Effector memory CD4-positive, alpha-beta T cell (primary cell): Measurements from ENCODE around the gene NRXN2.

Experiments used
- DNase-seq, 3 donors: peaks; one replicate each; pipeline ENCODE4 v3.0.0-alpha.2; 2020
- H3K27ac ChIP-seq: 2 replicates; pipeline ENCODE4 v1.7.0; 2013; ENCODE audit warnings: mild to moderate bottlenecking, low read length, moderate library complexity; ENCODE audit not compliant: insufficient read depth, poor library complexity, severe bottlenecking
- H3K27me3 ChIP-seq: replicated peaks from 2 replicates; pipeline ENCODE4 v1.7.0; 2013; ENCODE audit warnings: mild to moderate bottlenecking, low read length; ENCODE audit not compliant: insufficient read depth, control insufficient read depth, poor library complexity, severe bottlenecking
- H3K36me3 ChIP-seq: 2 replicates; pipeline ENCODE4 v1.7.0; 2013; ENCODE audit warnings: mild to moderate bottlenecking, low read length, moderate library complexity; ENCODE audit not compliant: control insufficient read depth, insufficient read depth
- H3K4me1 ChIP-seq: 2 replicates; pipeline ENCODE4 v1.7.0; 2013; ENCODE audit warnings: low read length, mild to moderate bottlenecking; ENCODE audit not compliant: control insufficient read depth, insufficient read depth, poor library complexity, severe bottlenecking
- H3K4me3 ChIP-seq: 2 replicates; pipeline ENCODE4 v1.7.0; 2013; ENCODE audit warnings: low read length, low read depth, mild to moderate bottlenecking; ENCODE audit not compliant: insufficient read depth, poor library complexity, severe bottlenecking
- H3K9me3 ChIP-seq: 2 replicates; pipeline ENCODE4 v1.7.0; 2013; ENCODE audit warnings: mild to moderate bottlenecking, low read length, moderate library complexity; ENCODE audit not compliant: control insufficient read depth

The NRXN2 gene

DNA sequence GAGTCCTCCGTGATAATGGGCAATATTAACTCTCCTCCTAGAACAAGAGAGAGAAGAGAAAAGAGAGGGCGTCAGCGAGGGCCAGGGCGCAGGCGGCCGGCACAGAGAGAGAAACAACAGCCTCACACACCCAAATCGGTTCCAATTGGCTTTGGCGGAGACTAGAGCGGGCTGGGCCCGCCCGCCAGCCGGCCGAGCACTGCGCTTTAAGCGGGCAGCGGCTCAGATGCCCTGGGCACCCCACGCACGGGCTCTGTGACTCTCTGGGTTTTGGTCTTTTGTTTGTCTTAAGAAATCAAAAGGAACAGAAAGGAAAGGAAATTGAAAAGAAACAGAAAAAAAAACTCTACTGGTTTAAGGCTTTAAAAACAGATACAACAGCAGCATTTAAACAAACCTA, 115.0 kb downstream of the NRXN2 start:
- Histone ChIP-seq H3K4me1 (peaks cover 2% of the 10 kb centered on the region), H3K4me3 (no peak overlapping the region), H3K9me3 (no peaks in the 10 kb centered on the region), H3K27me3 (no peaks in the 10 kb centered on the region), H3K27ac (no peak overlapping the region), H3K36me3 (no peaks in the 10 kb centered on the region)
- DNase-seq = no peak

DNA sequence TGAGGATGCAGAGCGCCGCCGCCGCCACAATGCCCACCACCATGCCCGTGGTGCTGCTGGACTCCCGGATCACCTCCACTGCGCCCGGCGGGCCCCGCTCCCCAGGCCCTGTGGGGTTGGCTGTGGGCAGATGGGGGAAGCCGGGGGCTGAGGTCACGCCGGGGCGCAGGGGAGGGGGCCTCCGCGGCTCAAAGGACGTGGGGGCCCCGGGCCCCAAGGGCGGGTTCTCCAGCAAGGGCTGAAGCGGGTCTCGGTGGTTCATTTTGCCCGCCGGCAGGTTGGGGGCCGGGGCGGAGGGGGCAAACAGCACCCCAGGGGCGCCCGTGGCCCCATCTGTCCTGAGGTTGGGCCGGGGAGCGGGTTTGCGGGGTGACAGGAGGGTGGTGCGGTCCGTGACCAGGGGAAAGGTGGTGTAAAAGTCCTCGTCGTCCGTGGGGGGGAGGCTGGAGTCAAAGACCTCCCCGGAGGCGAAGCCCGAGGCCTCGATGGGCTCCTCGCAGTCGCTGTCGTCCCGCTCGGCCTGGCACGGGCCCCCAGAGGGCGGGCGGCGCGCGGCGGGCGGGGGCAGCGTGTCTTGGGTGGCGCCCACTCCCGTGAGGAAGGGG, 115.5 kb downstream of the NRXN2 start:
- H3K4me1 ChIP-seq = peaks cover 2% of the 10 kb centered on the region
- no peaks in the 10 kb centered on the region for H3K9me3 ChIP-seq
- DNase-seq = no peak
- no peak overlapping the region for H3K4me3 ChIP-seq
- no peaks in the 10 kb centered on the region for H3K27me3 ChIP-seq
- no peak overlapping the region for H3K27ac ChIP-seq
- H3K36me3 ChIP-seq = no peaks in the 10 kb centered on the region

DNA sequence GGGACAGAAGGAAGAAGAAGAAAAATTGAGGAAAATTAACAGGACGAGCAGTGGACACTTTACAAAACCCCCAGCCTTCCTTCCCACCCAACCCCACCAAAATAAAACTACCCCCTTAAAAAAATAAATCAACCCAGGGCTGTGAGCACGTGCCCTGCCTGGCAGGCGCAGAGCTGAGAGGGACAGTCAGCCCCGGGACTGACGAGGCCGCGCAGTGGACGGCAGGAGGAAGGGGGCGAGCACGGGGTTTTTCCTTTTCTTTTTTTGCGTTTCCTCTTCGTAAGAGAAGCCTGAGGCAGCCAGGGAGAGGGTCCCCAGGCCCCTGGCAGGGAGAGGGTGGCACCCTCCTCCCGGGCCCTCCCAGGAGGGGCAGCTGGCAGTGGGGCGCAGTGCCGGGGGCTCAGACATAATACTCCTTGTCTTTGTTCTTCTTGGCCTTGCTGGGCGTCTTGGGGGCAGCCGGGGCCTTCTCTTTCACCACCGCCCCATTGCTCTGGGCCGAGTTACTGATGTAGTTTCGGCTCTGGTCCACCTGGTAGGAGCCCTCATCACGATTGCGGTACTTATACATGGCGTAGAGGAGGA, 116.1 kb downstream of the NRXN2 start:
- peaks cover 2% of the 10 kb centered on the region for H3K4me1 ChIP-seq
- H3K27me3 ChIP-seq = no peaks in the 10 kb centered on the region
- H3K27ac ChIP-seq = no peak overlapping the region
- no peak for DNase-seq
- H3K9me3 ChIP-seq = no peaks in the 10 kb centered on the region
- no peak overlapping the region for H3K4me3 ChIP-seq
- no peaks in the 10 kb centered on the region for H3K36me3 ChIP-seq

DNA sequence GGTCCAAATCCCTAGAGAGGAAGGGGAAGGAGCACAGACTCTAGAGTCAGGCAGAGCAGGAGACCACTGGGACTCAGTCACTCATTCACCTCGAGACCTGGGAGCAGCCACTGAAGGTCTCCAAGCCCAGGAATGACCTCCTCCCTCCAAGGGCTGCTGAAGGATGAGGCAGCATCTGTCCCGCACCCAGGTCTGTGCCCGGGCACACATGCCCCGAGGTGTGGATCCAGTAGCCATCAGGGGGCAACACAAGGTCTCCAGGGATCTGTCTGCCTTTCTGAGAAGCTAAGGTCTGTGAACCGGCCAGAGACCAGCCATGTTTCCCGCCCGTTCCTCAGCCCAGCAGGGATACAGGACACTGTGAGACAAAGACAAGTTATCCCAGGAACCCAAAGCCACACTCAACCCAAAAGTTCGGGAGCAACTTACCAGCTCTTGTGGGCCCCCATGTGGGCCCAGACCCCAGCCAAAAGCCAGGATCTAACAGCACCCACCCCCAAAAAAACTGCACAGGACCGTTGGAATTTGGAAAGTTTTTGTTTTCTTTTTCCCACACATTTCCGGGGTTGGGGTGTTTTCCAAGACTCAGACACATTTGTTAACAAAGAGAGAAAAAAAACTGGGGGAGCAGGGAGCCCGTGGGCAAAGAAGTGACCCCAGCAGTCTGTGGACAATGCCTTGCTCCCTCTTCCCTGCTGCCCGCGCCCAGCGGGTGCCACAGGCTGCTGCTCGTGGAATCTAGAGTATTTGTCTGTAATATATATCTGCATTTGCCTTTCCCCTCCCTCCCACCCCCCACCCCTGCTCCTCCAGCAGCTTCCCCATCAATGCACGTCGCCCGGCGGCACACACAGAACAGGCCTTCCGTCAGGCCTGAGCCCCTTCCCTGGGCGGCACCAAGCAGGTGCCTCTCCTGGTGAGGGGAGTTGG, 117.1 kb downstream of the NRXN2 start:
- Histone ChIP-seq H3K27me3 (no peaks in the 10 kb centered on the region), H3K36me3 (no peaks in the 10 kb centered on the region), H3K9me3 (no peaks in the 10 kb centered on the region), H3K4me3 (no peak overlapping the region), H3K27ac (no peak overlapping the region), H3K4me1 (no peaks in the 10 kb centered on the region)
- DNase-seq = no peak

DNA sequence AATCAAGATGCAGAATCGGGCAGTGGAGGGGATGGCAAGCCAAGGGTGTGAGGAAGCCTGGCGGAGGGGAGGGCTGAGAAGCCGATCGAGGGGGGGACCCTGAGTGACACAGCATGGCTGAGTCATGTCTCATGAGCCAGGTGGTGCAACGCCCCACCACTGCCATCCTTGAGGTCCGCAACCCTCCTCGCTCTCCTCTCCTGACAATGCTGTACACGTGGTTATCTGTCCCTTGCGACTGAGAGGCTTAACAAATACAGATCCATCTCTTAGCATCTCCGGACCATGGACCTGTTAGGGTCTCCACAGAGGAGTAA, 117.8 kb downstream of the NRXN2 start:
- H3K27me3 ChIP-seq = no peaks in the 10 kb centered on the region
- H3K4me3 ChIP-seq = no peak overlapping the region
- H3K4me1 ChIP-seq = no peaks in the 10 kb centered on the region
- H3K27ac ChIP-seq = no peak overlapping the region
- no peaks in the 10 kb centered on the region for H3K36me3 ChIP-seq
- DNase-seq = no peak
- H3K9me3 ChIP-seq = no peaks in the 10 kb centered on the region

DNA sequence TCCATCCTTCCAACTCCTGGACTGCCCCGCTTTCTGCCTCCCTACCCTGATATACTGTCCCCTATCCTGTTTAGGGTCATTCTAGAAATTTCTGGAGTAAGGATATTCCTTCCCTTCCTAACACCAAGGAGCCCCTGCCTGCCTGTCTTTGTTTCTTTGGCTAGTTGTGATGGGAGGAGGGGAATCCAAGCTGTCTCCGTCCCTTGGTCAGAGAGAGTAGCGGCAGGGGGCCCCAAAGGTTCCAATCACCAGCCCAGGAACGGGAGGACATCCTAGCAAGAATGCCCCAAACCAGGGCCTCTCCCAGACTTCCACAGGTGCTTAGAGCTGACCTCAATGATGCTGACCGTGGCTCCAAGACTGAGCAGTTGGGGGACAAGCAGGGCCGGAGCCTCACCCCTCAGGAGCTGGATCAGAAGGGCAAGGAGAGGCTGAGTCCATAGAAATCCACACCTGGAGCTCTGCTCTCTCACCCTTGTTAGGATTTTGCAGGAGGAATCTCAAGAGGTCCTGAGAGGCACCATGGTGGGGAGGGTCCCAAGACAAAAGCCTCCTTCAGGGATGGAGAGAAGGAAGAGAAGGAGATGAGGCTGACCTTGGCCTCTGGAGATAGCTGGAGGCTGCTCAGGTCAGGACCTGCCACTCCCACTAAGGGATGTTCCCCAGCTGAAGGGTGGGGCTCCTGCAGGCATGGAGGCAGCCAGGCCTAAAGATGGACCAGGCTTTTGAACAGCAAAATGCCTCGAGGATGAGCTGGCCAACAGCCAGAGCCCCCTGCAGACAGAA, 118.3 kb downstream of the NRXN2 start:
- Histone ChIP-seq H3K27ac (no peak overlapping the region), H3K27me3 (no peaks in the 10 kb centered on the region), H3K4me1 (no peaks in the 10 kb centered on the region), H3K36me3 (no peaks in the 10 kb centered on the region), H3K9me3 (no peaks in the 10 kb centered on the region), H3K4me3 (no peak overlapping the region)
- no peak for DNase-seq

DNA sequence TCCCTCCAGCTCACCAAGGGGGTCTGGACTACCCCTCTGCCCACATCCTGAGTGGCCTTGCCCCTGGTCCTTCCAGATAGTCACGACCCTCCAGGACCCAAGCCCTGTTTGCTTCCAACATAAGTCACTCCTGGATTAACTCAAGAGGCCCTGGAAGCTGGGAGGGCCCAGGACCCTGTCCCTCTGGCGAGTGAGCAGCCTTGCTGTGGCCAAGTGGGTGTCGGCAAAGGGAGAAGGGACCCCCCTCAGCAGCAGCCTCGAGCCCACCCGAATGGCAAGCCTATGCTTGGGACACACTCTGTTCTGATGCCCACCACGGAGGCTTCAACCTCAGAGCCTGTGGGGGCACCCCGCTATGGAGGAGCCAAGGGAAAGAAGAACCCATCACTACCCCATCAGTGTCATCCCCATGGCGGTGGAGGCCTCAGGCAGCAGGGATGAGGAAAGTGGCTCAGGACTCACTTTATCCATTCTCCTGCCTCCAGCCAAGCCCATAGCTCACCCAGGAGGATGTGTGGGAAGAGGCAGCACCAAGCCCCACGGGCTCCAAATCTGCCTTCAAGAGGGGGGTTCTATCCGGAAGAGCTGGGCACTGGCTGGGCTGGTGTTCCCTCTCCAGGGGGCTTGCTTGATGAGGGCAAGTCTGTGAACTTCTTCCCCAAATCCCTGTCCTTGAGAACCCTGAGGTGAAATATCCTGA, 119.4 kb downstream of the NRXN2 start:
- Histone ChIP-seq H3K27me3 (no peaks in the 10 kb centered on the region), H3K4me3 (no peak overlapping the region), H3K27ac (no peak overlapping the region)

DNA sequence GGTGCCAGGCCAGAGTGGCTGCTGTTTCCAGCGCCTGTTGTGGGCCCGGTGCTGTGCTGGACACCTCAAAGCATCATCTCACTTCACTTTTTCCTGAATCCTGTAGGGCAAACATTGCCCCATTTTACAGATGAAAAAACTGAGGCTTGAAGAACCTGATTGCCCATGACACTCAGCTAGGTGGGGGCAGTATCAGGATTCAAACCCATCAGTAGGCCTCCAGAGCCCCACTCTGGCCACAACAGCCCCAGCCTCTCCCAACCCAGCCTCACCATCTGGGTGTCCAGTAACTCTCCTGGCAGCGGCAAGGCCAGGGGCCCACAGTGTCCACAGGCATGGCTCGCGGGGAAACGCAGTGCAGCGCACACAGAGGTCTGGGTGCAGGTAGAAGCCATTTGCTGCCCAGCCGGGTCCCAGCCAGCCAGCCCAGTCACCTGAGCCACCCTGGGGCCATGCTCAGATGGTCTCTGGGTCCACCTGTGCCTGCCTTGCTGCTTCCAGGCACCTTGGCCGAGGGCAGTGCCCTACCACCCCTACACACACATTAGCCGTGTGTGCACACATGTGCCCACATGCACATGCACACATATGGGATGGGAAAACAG, 120.4 kb downstream of the NRXN2 start:
- Histone ChIP-seq H3K9me3 (no peaks in the 10 kb centered on the region), H3K4me1 (no peaks in the 10 kb centered on the region), H3K27ac (no peak overlapping the region), H3K27me3 (no peaks in the 10 kb centered on the region), H3K36me3 (no peaks in the 10 kb centered on the region), H3K4me3 (no peak overlapping the region)
- DNase-seq = no peak

More for the DNA sequence above, 119.4 kb downstream of the NRXN2 start:
- Histone ChIP-seq H3K9me3 (no peaks in the 10 kb centered on the region), H3K4me1 (no peaks in the 10 kb centered on the region), H3K36me3 (no peaks in the 10 kb centered on the region)
- DNase-seq = no peak
